ENCODE measurements around the gene DNAJB12. TPM values are rescaled to one million over a fixed set of nuclear protein-coding genes. Genes with fewer than 3 reads are reported as not detected.

Gene DNAJB12
- total RNA-seq, 3 donors from 2014 or later, result 37.0 to 38.9 (median 37.7) TPM

- no peak for ATAC-seq
- no peak for TF ChIP-seq CTCF (IDR thresholded peaks at IDR 0.05)
- H3K9me3 ChIP-seq, result no peaks in the 10 kb centered on the region
- DNase-seq, result no peak
- H3K36me3 ChIP-seq (ENCODE audit: low read depth), result no peaks in the 10 kb centered on the region
- H3K4me3 ChIP-seq, result no peak overlapping the region
- peaks cover 25% of the 10 kb centered on the region for H3K4me1 ChIP-seq (ENCODE audit: low read depth)
- intact Hi-C loops (cut with DNase I, micrococcal nuclease), result no loop called here
These were observed 30.9 kb downstream of the DNAJB12 start for GRCh38 chr10:72323771-72324191.

DNA sequence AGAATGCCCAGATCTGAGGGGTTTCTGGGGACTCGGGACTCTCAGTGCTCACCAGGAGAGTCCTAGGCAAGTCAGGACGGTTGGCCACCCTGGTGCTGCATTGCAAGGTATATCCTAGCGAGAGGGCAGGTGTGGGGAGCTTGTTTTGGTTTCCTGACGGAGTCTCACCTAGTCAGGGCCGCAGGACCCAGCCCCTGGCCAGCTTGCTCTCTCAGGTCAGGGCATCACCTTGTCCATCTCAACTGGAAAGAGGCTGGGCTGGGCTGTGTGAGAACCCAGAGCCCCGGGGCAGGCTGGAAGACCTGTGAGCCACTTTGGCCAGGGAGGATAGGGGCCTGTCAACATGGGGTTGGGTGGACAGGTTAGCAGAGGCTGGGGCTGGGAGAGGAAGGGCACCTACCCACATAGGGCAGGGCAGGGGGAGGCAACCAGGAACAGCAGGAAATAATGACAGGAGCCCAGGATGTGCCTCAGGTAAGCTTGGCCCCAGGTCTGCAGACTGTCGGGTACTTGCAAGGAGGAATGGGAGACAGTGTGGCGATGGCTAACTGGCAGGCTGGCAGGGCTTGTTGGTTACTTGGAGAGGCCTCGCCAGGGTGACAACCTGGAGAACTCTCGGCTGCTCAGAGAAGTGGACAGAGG is 31.5 kb downstream of the DNAJB12 start:
- ATAC-seq (no peak), DNase-seq (no peak)
- intact Hi-C loops (cut with DNase I, micrococcal nuclease), result no loop called here
- no peak for TF ChIP-seq CTCF (IDR thresholded peaks at IDR 0.05)
- Histone ChIP-seq H3K9me3 (no peaks in the 10 kb centered on the region), H3K4me3 (no peak overlapping the region), H3K4me1 (ENCODE audit: low read depth) (peaks cover 22% of the 10 kb centered on the region), H3K36me3 (ENCODE audit: low read depth) (no peaks in the 10 kb centered on the region)

DNA sequence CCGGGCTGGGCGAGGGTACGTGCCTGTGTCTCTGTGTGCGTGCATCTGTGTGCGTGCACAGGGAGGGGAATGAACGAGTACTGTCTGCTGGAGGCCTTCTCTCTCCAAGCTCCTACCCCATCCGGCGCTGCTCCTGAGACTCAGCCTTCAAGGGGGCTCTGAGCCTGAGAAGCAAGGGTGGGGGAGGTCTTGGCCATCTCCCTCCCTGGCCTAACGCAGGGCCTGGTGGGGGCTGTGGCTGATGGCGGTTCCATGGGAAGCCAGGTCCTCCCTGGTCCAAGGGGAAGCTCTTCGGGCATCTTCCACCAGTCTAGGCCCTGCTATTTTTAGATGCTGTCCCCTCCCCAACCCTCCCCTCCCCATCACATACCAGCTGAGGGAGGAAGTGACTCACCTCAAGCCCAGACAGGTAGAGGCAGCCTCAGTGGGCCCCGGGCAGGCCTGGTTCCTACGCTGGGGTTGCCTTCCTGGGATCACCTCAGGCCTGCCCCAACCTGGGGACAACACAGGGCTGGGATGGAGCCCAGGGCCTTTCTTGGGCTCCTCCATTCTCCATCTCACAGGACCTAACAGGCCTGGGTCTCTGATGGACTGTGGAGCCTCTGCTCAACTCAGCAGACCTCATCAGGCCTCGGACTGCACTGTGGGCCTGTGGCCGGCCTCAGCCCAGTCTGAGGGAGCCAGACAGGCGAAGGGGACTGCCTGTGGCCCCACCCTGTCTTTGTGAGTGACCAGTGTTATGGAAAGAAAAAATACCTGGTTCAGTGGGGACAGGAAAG is 32.2 kb downstream of the DNAJB12 start:
- H3K4me1 ChIP-seq (ENCODE audit: low read depth), result peaks cover 22% of the 10 kb centered on the region
- intact Hi-C loops (cut with DNase I, micrococcal nuclease), result no loop called here
- TF ChIP-seq CTCF (IDR thresholded peaks at IDR 0.05), result no peak
- no peaks in the 10 kb centered on the region for H3K36me3 ChIP-seq (ENCODE audit: low read depth)
- ATAC-seq, result no peak
- no peaks in the 10 kb centered on the region for H3K9me3 ChIP-seq
- DNase-seq, result no peak
- no peak overlapping the region for H3K4me3 ChIP-seq

- ATAC-seq, result no peak
- Histone ChIP-seq H3K4me1 (ENCODE audit: low read depth) (peaks cover 26% of the 10 kb centered on the region), H3K9me3 (no peaks in the 10 kb centered on the region), H3K36me3 (ENCODE audit: low read depth) (no peaks in the 10 kb centered on the region), H3K4me3 (no peak overlapping the region)
- intact Hi-C loops (cut with DNase I, micrococcal nuclease), result no loop called here
- no peak for TF ChIP-seq CTCF (IDR thresholded peaks at IDR 0.05)
- no peak for DNase-seq
These were observed 32.8 kb downstream of the DNAJB12 start for GRCh38 chr10:72322030-72322279.

- peaks cover 32% of the 10 kb centered on the region for H3K4me1 ChIP-seq (ENCODE audit: low read depth)
- no peak overlapping the region for H3K4me3 ChIP-seq
- ATAC-seq (no peak), DNase-seq (peak in 1 of 3 donors; percentile 56)
- intact Hi-C loops (cut with DNase I, micrococcal nuclease), result no loop called here
- H3K36me3 ChIP-seq (ENCODE audit: low read depth), result no peaks in the 10 kb centered on the region
- no peak for TF ChIP-seq CTCF (IDR thresholded peaks at IDR 0.05)
- H3K9me3 ChIP-seq, result no peaks in the 10 kb centered on the region
These were observed 33.3 kb downstream of the DNAJB12 start for GRCh38 chr10:72321248-72322029.

Measured in mucosa of descending colon (tissue), 3 donors.